Glutamatergic neuron (in vitro differentiated cells): ENCODE results near the gene TANC1. TPM values are rescaled to one million over a fixed set of nuclear protein-coding genes. Genes with fewer than 3 reads are reported as not detected.

Experiments used
- DNase-seq: peaks from one replicate; pipeline ENCODE4 v3.0.0; 2022
- H3K27ac Mint-ChIP-seq: one replicate; pipeline ENCODE4 v1.8.0; 2020; ENCODE audit warnings: mild to moderate bottlenecking, mixed read lengths, inconsistent platforms; ENCODE audit not compliant: unreplicated experiment
- H3K27me3 Mint-ChIP-seq: one replicate; pipeline ENCODE4 v1.8.0; 2020; ENCODE audit warnings: mild to moderate bottlenecking, moderate library complexity, mixed read lengths, inconsistent platforms; ENCODE audit not compliant: unreplicated experiment
- H3K36me3 Mint-ChIP-seq: one replicate; pipeline ENCODE4 v1.8.0; 2020; ENCODE audit warnings: mild to moderate bottlenecking, mixed read lengths, inconsistent platforms; ENCODE audit not compliant: unreplicated experiment
- H3K4me1 Mint-ChIP-seq: one replicate; pipeline ENCODE4 v1.8.0; 2020; ENCODE audit warnings: mild to moderate bottlenecking, low read depth, mixed read lengths, inconsistent platforms; ENCODE audit not compliant: unreplicated experiment
- H3K4me3 Mint-ChIP-seq: one replicate; pipeline ENCODE4 v1.8.0; 2020; ENCODE audit warnings: mild to moderate bottlenecking, mixed read lengths, inconsistent platforms; ENCODE audit not compliant: unreplicated experiment
- H3K9me3 Mint-ChIP-seq: one replicate; pipeline ENCODE4 v1.8.0; 2020; ENCODE audit warnings: mild to moderate bottlenecking, moderate library complexity, mixed read lengths, inconsistent platforms; ENCODE audit not compliant: unreplicated experiment
- CTCF ChIP-seq: fragments of 200-600 bp; sonication (generic); IDR thresholded peaks from one replicate; pipeline ENCODE4 v1.5.0; 2021; ENCODE audit not compliant: partially characterized antibody, unreplicated experiment
- total RNA-seq: library from RNA; stranded (reverse); fragmentation: NEBNext Ultra II Directional; extraction: Animal tissue kit (Norgen Biotek cat#: 25700); gene quantifications from one replicate; pipeline ENCODE4 v1.2.1, GENCODE V29; 2021; ENCODE audit not compliant: unreplicated experiment

Gene TANC1
- total RNA-seq, 1 donor from 2014 or later = 14.9 TPM

GRCh38 chr2:159234868-159235267, 266.4 kb downstream of the TANC1 start:
- Mint-ChIP-seq H3K4me1 (no peaks in the 10 kb centered on the region), H3K4me3 (no peak overlapping the region), H3K9me3 (no peaks in the 10 kb centered on the region), H3K36me3 (no peaks in the 10 kb centered on the region), H3K27me3 (peaks cover 2% of the 10 kb centered on the region), H3K27ac (no peak overlapping the region)
- no peak for TF ChIP-seq CTCF
- DNase-seq = no peak

DNA sequence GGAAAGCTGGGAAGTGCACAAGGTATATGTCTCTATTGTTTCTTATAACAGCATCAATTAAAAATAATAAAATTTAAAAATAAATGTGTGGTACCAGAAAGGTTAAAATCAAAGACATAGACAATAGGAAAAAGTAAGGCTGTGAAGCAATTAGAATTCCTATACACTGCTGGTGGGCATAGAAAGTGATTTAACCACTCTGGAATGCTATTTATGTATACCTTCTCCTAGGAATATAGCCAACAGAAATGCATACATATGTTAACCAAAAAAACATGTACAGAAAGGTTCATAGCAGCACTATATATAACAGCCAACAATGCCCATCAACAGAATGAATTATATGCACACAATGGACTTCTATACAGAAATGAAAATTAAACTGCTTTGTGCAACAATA, 275.1 kb downstream of the TANC1 start:
- Mint-ChIP-seq H3K36me3 (peaks cover 14% of the 10 kb centered on the region), H3K27me3 (no peaks in the 10 kb centered on the region), H3K4me3 (no peak overlapping the region), H3K27ac (no peak overlapping the region), H3K4me1 (no peaks in the 10 kb centered on the region), H3K9me3 (peaks cover 5% of the 10 kb centered on the region)
- TF ChIP-seq CTCF = no peak
- no peak for DNase-seq

DNA sequence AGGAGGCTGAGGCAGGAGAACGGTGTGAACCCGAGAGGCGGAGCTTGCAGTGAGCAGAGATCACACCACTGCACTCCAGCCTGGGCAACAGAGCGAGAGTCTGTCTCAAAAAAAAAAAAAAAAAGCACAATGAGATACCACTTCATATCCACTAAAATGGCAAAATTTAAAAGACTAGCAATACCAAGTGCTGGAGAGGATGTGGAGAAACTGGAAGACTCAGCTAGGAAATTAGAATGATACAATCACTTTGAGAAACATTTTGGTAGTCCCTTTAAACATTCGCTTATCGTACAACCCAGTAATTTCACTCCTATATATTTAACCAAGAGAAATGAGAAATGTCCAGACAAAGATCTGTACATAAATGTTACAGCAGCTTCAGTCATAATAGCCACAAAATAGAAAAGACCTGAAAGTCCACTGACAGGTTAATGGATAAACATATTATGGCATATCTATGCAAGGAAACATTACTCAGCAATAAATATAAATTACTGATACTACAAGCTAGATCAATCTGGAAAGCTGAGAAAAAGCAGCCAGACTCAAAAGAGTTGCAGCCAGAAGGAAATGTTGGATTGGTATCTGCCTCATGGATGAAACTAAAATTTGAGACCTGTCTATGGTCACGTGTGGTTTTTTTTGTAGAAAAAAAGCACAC, 278.0 kb downstream of the TANC1 start:
- Mint-ChIP-seq H3K27ac (no peak overlapping the region), H3K36me3 (peaks cover 14% of the 10 kb centered on the region), H3K27me3 (no peaks in the 10 kb centered on the region), H3K4me1 (no peaks in the 10 kb centered on the region), H3K4me3 (no peak overlapping the region), H3K9me3 (peaks cover 3% of the 10 kb centered on the region)
- TF ChIP-seq CTCF = no peak
- DNase-seq = no peak

- Mint-ChIP-seq H3K9me3 (peaks cover 3% of the 10 kb centered on the region), H3K27me3 (no peaks in the 10 kb centered on the region), H3K36me3 (peaks cover 6% of the 10 kb centered on the region), H3K4me3 (no peak overlapping the region), H3K4me1 (no peaks in the 10 kb centered on the region), H3K27ac (no peak overlapping the region)
- DNase-seq = no peak
- TF ChIP-seq CTCF = no peak
Observed at GRCh38 chr2:159249990-159250715, 281.7 kb downstream of the TANC1 start.
